Ramos (cell line): ENCODE measurements around the gene VMO1.

Experiments used
- in situ Hi-C: fragments of 300-500 bp; cut with MboI; formaldehyde crosslinking; loops from one replicate; pipeline ENCODE4 v1.14.3; 2022; ENCODE audit warnings: low sequenced_read_pairs; ENCODE audit not compliant: unreplicated experiment

Gene VMO1

DNA sequence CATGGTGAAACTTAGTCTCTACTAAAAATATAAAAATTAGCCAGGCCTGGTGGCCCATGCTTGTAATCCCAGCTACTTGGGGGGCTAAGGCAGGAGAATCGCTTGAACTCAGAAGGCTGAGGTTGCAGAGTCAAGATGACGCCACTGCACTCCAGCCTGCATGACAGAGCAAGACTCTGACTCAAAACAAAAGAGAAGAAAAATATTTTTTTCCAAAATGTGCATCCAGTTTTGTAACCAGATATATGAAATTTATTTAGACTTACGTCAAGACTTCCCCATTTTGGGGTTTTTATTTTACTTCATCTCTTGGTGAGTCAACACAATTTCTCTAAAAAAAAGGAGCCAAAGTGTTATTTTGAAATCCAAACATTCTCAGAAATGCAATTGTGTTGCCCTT, 20.0 kb downstream of the VMO1 start:
- in situ Hi-C loops = no loop called here

DNA sequence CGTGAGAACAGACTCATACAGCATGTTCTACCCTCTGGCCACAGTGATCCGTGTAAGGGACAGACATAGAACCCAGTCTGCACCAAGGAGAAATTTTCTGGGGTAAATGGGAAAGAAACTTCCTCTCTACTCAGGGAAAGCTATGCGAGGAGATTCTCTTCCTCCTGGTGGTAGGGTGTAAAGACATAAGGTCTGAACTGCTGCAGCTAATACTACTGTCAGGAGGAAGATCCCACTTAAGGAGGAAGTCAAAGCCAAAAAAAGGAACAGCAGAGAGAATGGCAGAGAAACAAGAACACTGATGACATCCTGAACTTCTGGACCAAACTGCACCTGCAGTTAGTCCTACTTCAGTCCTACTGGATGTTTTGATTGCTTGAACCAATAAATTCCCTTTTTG, 21.6 kb downstream of the VMO1 start:
- in situ Hi-C loops = no loop called here

DNA sequence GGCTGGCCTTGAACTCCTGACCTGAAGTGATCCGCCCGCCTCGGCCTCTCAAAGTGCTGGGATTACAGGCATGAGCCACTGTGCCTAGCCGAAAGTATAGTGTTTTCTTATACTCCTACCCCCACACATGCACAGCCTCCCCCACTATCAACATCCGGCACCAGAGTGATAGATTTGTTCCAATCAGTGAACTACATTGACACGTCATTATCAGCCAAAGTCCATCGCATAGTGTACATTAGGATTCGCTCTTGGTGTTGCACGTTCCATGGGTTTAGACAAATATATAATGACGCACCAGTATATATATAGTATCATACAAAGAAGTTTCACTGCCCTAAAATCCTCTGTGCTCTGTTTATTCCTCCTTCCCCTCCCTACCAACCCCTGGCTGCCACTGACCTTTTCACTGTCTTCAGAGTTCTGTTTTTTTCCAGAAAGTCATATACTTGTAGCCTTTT, 26.4 kb downstream of the VMO1 start:
- in situ Hi-C loops = no loop called here

DNA sequence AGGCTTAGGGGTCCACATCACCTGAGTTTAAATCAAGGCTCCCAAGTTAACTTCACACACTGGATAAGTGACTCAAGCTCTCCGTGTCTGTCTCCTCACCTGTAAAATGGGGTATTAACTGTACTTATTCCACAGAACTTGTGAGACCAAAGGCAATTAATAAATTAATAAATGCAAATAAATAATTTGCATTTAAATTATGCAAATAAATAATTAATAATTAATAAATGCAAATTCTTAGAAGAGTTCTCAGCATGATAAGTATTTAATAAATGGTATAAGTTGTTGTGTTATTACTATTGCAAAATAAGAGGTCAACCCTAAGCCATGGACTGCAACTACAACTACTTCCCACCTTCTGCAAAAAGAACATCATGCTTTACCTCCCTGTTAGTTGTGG, 32.8 kb downstream of the VMO1 start:
- in situ Hi-C loops = no loop called here

DNA sequence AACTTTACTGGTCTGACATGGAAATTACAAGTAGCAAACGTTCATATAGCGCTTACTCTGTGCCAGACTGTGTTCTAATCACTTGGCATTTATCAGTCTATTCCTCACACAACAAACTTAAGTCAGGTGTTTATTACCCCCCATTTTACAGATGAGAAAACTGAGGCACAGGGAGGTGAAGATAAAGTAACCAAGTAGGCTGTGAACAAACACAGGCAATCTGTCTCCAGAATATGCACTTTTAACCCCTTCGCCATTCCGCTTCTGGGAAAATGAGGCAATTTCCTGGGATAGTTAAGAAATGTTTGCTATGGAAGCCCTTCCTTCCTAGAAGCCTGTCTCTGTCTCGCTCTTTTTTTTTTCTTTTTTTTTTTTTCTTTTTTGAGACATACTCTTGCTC, 34.2 kb downstream of the VMO1 start:
- in situ Hi-C loops = no loop called here

DNA sequence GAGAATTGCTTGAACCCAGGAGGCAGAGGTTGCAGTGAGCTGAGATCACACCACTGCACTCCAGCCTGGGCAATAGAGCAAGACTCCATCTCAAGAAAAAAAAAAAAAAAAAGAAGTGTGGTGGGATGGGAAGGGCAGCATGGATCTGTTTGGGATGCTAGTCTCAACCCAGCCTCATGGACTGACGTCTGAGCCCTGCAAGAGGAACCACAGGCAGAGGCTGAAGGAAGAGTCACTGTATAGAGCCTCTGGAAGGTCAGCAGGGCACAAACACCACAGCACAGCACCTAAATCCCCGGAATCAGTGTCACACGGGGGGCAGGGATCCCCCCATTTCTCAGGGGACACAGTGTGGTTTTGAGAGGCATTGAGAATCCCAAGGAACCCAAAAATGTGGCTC, 35.6 kb downstream of the VMO1 start:
- in situ Hi-C loops = no loop called here

DNA sequence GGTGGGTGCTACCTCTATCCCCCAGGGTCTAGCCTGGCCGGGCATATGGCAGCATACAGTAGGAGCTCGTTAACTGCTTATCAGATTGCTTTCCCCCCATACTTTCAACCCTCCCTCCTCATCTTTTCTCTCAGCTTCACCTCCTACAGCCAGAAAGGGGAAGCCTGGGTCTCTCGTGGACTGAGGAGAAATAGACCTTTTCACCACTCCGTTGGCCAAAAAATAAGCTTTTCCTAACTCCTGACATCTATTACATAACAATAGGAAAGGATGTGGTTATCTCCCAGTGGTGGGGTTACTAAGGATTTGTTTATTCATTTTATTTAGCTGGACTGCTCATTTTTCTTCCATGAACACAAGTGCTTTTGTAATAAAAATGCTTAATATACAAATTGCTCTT, 37.5 kb downstream of the VMO1 start:
- in situ Hi-C loops = no loop called here

DNA sequence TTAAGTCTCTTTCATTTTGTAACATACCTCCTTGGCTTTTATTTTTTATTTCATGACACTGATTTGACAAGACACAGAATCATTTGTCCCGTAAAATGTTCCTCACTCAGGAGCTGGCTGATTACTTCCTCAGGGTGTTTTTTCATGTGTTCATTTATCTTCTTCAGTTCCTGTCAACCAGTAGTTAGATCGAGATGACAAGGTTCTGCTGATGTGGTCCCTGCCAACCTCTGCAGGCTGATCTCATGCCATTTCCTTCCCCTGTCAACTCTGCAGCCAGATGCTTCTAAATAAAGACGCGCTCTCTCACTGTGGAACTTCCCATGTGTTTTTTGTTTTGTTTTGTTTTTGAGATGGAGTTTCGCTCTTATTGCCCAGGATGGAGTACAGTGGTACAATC, 38.3 kb downstream of the VMO1 start:
- in situ Hi-C loops = no loop called here

DNA sequence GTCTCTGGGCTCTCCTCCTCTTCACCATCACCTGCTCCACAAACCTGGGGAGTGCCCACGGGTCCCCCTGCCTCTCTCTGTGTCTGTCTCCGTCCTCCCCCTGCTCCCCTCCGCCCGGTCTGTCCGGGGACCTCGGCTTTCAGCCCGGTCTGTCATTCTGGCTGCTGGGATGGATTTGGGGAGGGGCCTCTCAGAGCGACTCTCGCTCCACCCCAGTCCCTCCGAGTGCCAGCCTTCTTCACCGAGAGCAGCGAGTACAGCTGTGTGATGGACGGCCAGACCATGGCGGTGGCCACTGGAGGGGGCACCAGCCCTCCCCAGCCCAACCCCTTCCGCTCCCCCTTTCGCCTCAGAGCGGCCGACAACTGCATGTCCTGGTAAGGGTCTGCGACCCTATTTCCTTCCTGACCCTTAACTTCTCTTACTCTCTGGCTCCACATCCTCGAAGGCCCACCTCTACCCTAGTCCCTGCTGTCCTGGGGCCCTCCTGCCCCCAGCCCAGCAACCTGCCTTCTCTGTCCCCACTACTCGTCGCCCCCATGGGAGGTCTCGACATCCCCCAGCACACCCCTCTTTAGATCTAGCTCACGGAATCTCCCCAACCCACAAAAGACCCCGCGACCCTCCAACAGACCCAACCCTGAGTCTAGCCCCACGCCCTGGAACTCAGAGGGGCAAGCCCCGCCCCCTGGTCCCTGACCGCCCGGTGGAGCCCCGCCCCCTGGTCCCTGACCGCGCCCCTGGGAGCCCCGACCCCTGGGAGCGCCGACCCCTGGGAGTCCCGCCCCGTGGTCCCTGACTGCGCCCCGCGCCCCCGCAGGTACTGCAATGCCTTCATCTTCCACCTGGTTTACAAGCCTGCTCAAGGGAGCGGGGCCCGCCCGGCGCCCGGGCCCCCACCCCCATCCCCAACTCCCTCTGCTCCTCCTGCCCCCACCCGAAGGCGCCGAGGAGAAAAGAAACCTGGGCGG, 40.9 kb downstream of the VMO1 start:
- in situ Hi-C loops = no loop called here

DNA sequence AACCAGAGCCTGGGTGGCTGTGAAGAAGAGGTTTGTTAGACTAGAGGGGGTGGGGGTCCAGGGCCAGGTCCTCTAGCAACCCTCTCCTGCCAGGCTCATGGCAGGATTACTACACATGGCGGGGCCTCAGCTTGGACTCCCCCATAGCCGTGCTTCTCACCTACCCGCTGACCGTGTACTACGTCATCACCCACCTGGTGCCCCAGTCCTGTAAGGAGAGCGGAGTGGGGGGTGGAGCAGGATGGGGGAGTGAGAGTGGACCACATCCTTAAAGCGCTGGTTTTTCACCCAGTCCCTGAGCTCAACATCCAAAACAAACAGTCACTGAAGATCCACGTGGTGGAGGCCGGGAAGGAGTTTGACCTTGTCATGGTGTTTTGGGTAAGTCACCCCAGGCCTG, 42.3 kb downstream of the VMO1 start:
- in situ Hi-C loops = no loop called here

DNA sequence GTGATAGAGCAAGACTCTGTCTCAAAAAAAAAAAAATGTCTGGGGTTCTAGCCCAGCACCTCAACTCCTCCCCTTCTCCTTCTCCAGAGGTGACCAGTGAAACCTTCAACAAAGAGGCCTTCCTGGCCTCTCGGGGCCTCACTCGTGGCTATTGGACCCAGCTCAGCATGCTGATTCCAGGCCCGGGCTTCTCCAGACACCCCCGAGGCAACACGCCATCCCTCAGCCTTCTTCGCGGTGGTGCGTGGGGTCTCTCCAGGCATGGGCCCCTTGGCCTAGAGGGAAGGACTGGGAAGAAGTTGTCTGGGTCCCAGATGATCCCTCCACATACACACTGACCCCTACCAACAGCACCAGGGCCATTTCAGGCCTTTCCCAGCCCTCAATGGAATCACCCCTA, 42.9 kb downstream of the VMO1 start:
- in situ Hi-C loops = no loop called here

DNA sequence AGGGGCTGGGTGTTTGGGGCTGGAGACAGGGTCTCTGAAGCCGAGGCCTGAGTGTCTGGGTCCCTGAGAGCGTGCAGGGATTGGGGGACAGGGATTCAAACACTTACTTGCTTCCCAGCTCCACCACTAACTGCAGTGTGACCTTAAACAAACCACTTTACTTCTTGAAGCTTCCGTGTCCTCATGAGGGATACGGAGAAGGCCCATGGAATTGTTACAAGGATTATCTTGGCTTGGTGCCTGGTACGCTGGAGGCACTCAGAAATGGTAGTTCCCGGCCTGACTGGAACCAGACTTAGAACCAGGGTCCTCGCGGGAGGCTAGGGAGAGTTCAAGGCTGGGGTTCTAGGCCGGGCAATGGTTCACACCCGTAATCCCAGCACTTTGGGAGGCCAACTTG, 43.5 kb downstream of the VMO1 start:
- in situ Hi-C loops = no loop called here

DNA sequence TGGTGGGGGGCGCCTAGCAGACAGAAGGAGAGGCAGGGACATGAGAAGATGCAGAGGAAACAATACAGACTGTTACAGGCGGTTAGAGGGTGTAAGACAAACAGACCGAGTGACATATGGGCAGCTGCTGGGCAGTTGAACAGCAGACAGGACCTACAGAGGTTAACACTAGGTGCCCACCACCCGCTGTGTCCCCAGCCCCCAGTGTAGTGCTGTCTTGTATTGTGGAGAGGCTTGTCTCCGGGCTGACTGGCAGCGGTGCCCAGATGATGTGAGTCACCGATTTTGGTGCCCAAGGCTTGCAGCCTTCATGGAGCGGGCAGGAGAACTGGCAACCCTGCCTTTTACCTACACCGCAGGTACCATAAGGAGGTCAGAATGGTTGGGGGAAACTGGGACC, 44.0 kb downstream of the VMO1 start:
- in situ Hi-C loops = no loop called here

DNA sequence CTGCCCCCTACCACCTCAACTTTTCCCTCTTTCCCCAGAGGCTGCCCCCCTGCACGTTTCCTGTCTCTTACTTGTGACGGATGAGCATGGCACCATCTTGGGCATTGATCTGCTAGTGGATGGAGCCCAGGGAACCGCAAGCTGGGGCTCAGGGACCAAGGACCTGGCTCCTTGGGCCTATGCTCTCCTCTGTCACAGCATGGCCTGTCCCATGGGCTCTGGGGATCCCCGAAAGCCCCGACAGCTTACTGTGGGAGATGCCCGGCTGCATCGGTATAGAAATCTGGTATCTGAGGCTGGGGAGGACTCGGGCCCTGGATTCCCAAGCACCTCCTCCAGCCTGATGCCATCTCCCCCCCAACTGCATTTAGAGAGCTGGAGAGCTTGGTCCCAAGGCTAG, 44.6 kb downstream of the VMO1 start:
- in situ Hi-C loops = no loop called here

DNA sequence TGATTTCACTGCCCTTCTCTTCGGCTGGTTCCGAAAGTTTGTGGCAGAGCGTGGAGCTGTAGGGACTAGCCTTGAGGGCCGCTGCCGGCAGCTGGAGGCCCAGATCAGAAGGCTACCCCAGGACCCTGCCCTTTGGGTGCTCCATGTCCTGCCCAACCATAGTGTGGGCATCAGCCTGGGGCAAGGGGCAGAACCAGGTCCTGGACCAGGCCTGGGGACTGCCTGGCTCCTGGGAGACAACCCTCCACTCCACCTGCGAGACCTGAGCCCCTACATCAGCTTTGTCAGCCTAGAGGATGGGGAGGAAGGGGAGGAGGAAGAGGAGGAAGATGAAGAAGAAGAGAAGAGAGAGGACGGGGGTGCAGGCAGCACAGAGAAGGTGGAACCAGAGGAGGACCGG, 45.6 kb downstream of the VMO1 start:
- in situ Hi-C loops = no loop called here

DNA sequence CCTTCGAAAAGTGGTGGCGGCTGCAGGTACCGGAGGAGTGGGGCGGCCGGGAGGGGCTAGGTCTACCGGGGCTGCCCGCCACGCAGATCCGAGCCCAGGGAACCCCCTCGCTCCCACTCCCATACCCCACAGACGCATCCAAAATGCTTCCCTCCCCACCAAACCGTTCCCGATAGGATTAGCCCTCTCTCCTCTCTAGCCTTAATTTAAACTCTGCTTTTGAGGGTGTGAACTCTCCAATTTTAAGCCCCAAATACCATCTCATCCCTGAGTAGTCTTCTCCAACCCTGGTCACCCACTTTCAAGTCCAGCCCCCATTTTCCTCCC, 46.2 kb downstream of the VMO1 start:
- in situ Hi-C loops = no loop called here

DNA sequence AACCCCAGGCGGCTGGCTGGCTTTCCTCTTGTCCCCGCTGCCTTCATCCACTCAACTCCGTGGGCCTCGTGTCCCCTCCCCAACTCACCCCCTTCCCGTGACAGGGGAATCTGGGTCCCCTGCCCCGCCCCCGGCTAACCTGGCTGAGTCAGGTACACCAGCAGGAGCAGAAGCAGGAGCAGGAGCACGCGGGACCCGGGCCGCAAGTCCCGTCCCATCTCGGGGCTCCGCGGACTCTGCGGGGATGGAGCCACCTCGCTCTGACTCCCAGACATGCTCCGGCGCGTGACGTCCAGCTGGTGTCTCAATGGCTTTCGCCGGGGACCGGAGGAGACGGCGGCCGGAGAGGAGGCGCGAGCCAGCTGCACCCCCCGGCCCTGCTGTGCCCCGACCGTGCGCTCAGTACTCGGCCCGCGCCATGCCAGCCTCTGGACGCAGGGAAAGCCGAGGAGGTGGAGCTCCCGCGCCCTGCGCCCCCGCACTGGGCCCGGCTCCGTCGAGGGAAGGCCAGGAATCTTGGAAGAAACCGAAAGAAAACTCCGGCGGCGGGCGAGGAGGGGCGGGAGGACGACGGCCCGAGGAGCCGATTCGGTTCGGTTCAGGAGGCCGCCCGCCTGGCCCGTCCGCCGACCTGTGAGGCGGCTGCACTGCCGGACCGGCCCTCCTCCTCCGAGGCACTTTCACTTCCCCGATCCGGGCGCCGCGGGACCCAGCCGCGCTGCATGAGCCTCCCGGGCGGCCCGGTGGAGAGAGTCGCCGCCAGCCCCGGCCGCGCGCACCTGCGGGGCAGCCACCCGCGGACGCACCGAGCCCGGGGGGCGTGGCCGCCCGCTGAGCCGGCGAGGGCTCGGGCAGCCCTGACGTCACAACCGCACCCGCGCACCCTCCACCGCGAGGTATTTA, 46.8 kb downstream of the VMO1 start, which contains the start of the genes CXCL16 and ZMYND15:
CXCL16 (minus strand) TSS at position 807 of the 903 bp plus-strand sequence; CDS start at position 218, 589 bp downstream.
ZMYND15 (plus strand) TSS at position 712 of the 903 bp plus-strand sequence. CDS start 716 bp downstream, outside the sequence.
- in situ Hi-C loops = no loop called here

DNA sequence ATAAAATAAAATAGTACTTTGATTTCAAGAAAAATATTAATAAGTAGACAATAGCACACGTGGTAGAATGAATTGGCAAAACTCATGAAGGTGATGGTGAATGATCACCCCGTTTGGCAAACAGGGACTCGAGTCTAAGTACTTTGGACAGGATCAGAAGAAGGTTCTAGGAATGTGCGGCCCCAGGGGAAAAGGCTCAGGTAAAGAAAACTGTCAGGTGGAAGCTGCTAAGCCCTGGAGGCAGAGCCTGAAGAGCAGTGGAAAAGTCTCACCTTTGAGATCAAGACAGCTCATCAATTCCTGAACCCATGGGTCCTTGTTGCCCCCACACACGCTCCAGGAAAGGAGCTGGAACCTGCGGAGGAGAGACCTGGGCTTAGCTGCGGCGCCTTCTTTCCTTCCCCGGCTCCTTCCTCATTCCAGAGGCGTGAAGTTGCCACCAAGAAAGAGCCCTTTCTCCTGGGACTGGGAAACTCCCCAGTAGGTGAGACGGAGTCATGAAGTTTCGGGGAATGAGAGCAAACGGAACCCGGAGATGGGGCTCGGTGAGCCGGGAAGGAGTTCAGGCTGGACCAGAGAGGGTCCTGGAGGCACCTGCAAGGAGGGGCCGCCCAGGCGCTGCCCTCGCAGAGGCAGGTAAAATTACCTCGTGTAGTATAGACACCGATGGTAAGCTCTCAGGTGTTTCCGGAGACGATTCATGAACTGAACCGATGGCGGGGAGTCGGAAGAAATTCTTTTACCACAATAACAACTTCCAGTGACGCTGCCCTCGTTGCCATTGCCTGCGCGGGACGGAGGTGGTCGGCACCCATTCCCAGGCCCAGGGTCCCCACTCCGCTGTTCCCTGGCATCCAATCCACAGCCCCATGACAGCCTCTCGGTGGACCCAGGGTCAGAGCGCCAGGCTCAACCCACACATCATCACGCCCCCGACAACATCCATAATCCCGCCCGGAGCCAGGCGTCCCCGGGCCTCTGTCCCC, 47.7 kb downstream of the VMO1 start:
- in situ Hi-C loops = no loop called here

DNA sequence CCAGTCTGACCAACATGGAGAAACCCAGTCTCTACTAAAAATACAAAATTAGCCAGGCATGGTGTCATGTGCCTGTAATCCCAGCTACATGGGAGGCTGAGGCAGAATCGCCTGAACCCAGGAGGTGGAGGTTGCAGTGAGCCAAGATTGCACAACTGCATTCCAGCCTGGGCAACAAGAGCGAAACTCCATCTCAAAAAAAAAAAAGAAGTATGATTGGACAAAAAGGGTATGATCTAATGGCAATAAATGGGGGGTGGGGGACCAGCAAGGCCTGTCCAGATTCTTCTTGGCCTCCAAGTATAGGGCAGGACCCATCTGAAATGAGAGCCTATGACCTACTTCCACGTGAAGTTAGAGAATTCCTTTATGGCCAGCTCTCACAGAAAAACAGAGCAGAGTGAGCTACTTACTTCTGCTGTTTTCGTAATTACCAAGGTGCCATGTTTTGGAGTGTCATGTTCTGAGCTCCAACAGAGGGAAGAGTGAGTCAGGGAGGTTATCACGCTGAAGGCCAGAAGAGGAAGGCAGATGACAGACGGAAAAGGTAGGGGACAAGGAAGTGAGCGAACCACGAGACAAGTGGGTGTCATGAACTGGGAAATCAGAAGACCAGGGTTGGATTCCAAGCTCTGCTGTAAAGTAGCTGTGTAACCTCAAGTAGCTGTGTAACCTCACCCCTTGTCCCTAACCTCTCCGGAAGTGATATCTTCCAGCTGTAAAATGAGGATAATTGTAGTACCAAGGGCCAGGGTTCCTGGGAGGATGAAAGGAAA, 50.1 kb downstream of the VMO1 start:
- in situ Hi-C loops = no loop called here
